BJ (cell line): ENCODE results near the gene TPST1. TPM values are rescaled to one million over a fixed set of nuclear protein-coding genes. Genes with fewer than 3 reads are reported as not detected.

ENCODE experiments used
- CTCF ChIA-PET: fragments of 350-600 bp; formaldehyde crosslinking; extraction: SDS; loops from one replicate; lab custom pipeline; 2021; ENCODE audit warnings: antibody characterized with exemption, inconsistent platforms; lab: Yijun Ruan, JAX
- POLR2A ChIA-PET: fragments of 300-600 bp; sonication (Branson Sonifier 250); formaldehyde crosslinking; extraction: SDS; loops from one replicate; lab custom pipeline; 2021; ENCODE audit warnings: antibody characterized with exemption; lab: Charles Lee
- DNase-seq: peaks from one replicate; pipeline ENCODE4 v3.0.0-alpha.2; 2011; ENCODE audit warnings: low read depth
- H3K27me3 ChIP-seq: 2 replicates; pipeline ENCODE4 v1.6.0; 2011; ENCODE audit warnings: low read length; ENCODE audit not compliant: control insufficient read depth, insufficient read depth
- H3K36me3 ChIP-seq: 2 replicates; pipeline ENCODE4 v1.5.1; 2011; ENCODE audit warnings: low read length; ENCODE audit not compliant: control insufficient read depth, insufficient read depth
- H3K4me3 ChIP-seq: 2 replicates; pipeline ENCODE4 v1.5.1; 2011; ENCODE audit warnings: low read depth, mild to moderate bottlenecking, control low read depth, low read length
- polyA plus RNA-seq: library from polyadenylated mRNA; depleted of rRNA; stranded (reverse); fragments of >200 nt; gene quantifications from 2 replicates; pipeline ENCODE4 v1.2.3, GENCODE V29; 2011
- TF ChIP-seq, protein P1 (sequence below): IDR thresholded peaks from 2 replicates; pipeline ENCODE4 v1.5.1; 2011; ENCODE audit warnings: low read depth, mild to moderate bottlenecking, control low read depth, inconsistent platforms, low read length, moderate library complexity; ENCODE audit not compliant: insufficient read depth

The TPST1 gene
- polyA plus RNA-seq, 1 experiment = 34.9 TPM

DNA sequence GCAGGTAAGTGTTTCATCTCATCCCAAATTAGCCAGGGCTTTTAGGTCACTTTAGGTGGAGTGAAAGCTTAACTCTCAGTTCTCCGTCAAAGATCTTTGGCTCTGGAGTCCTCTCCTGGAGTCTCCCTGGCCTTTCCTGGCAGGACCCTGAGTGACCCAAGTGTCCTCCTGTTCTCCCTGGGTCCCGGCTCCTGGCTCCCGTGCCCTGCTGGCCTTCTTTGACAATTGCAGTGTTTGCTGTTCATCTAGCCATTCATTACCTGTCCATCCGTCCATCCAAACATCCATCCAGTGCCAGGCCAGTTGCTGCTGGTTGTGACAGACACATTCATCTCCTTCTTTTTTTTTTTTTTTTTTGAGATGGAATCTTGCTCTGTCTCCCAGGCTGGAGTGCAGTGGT, 6.2 kb upstream of the TPST1 start:
- TF ChIP-seq, protein P1, sequence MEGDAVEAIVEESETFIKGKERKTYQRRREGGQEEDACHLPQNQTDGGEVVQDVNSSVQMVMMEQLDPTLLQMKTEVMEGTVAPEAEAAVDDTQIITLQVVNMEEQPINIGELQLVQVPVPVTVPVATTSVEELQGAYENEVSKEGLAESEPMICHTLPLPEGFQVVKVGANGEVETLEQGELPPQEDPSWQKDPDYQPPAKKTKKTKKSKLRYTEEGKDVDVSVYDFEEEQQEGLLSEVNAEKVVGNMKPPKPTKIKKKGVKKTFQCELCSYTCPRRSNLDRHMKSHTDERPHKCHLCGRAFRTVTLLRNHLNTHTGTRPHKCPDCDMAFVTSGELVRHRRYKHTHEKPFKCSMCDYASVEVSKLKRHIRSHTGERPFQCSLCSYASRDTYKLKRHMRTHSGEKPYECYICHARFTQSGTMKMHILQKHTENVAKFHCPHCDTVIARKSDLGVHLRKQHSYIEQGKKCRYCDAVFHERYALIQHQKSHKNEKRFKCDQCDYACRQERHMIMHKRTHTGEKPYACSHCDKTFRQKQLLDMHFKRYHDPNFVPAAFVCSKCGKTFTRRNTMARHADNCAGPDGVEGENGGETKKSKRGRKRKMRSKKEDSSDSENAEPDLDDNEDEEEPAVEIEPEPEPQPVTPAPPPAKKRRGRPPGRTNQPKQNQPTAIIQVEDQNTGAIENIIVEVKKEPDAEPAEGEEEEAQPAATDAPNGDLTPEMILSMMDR = no peak
- H3K36me3 ChIP-seq = no peaks in the 10 kb centered on the region
- no peak for DNase-seq
- no peak overlapping the region for H3K4me3 ChIP-seq
- POLR2A ChIA-PET = no interaction called here
- H3K27me3 ChIP-seq = no peaks in the 10 kb centered on the region
- CTCF ChIA-PET = no interaction called here

DNA sequence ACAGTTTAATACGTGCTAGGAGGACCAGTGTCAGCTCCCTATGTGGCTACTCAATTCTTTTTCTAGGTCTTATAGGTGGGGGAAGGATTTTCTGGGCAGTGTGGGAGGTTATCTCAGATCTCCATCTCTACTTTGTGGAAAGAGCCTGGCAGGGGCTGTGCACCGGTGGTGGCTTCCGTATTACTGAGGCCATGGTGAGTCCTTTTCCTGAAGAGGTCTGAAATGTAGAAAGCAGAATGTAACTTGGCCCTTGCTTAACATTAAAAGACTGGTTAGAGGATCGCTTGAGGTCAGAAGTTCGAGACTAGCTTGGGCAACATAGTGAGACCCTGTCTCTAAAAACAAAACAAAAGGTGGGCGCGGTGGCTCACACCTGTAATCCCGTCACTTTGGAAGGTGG, 2.7 kb upstream of the TPST1 start:
- DNase-seq = no peak
- POLR2A ChIA-PET = no interaction called here
- TF ChIP-seq, protein P1 = no peak
- no peaks in the 10 kb centered on the region for H3K36me3 ChIP-seq
- H3K4me3 ChIP-seq = no peak overlapping the region
- CTCF ChIA-PET = interaction anchor here (1.0 to 1.2 kb wide), 2 partner anchors 12 to 15 kb away, joined by 3 to 5 read pairs; no protein-coding TSS in a partner anchor
- H3K27me3 ChIP-seq = no peaks in the 10 kb centered on the region

- CTCF ChIA-PET = interaction anchor here (1.2 to 1.7 kb wide), 3 partner anchors 21 to 77 kb away, joined by 3 to 9 read pairs (median 4); no protein-coding TSS in a partner anchor
- Histone ChIP-seq H3K27me3 (no peaks in the 10 kb centered on the region), H3K4me3 (peak overlapping the region; percentile 85), H3K36me3 (no peaks in the 10 kb centered on the region)
- TF ChIP-seq, protein P1 = no peak
- no peak for DNase-seq
- POLR2A ChIA-PET = interaction anchor here (0.6 kb wide), 1 partner anchor 458 kb away, joined by 7 read pairs; no protein-coding TSS in a partner anchor
These were observed 582 bp downstream of the TPST1 start for GRCh38 chr7:66205741-66206090.

DNA sequence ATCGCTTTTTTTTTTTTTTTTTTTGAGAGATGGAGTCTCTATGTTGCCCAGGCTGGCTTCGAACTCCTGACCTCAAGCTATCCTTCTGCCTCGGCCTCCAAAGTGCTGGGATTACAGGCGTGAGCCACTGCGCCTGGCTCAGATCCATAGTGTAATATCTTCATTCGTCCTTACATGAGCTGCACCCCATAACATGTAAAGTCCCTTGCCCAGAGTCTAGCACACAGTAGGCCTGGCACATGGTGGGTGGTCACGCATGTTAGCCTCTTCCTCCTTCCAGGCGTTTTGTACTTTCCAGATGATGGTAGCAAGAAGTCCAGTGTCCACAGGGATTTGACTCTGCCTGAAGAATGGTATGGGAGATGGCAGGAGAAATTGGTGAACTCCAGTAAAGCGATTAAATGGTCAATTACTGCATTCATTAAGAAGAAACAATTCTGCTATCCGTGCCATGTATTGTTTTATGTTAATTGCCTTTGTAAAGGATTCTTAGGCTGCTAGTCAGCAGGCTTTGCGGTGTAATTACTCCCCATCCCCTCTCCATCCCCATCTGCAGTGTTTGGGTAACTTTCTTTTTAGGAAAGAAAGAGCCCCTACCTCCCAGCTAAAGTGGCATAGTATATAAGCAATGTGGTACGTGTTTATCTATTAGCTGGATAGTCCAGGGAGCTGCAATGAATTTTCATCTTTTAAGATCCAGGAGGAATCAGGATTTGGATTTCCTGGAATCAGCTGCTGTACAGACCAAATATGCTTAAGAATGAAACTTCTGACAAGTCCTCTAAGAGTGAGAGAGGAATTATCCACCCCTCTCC, 1.2 kb downstream of the TPST1 start:
- no peak for DNase-seq
- ChIA-PET POLR2A (interaction anchor here (0.6 kb wide), 1 partner anchor 458 kb away, joined by 7 read pairs; no protein-coding TSS in a partner anchor), CTCF (interaction anchor here (1.2 to 1.7 kb wide), 4 partner anchors 22 to 287 kb away, joined by 3 to 9 read pairs (median 4); no protein-coding TSS in a partner anchor)
- TF ChIP-seq, protein P1 = no peak
- Histone ChIP-seq H3K36me3 (no peaks in the 10 kb centered on the region), H3K27me3 (no peaks in the 10 kb centered on the region), H3K4me3 (peak overlapping the region; percentile 85)

GRCh38 chr7:66206934-66207240, 1.8 kb downstream of the TPST1 start:
- H3K36me3 ChIP-seq = no peaks in the 10 kb centered on the region
- CTCF ChIA-PET = interaction anchor here (1.2 to 1.5 kb wide), 2 partner anchors 76 to 287 kb away, joined by 4 read pairs; no protein-coding TSS in a partner anchor
- TF ChIP-seq, protein P1 = no peak
- DNase-seq = no peak
- POLR2A ChIA-PET = no interaction called here
- peak overlapping the region; percentile 85 for H3K4me3 ChIP-seq
- no peaks in the 10 kb centered on the region for H3K27me3 ChIP-seq
